Activated CD4-positive, alpha-beta T cell treated with anti-CD3 and anti-CD28 coated beads, Interleukin-10, Interleukin-2, amounts not matched to agents 100 ng/mL and 50 ng/mL, durations not matched to agents 16 hours and 8 hours (primary cell): ENCODE measurements around the gene TAAR1.
A peak's percentile ranks its signal among the peaks of the same experiment; 100 is the strongest.
"Not testable (repeated sequence)": the region's sequence is repeated elsewhere in the genome, so short reads cannot be mapped to it uniquely, and the experiment has no call there.

Experiments used
- DNase-seq: peaks from one replicate; pipeline ENCODE4 v3.0.0-alpha.2; 2020

The TAAR1 gene

DNA sequence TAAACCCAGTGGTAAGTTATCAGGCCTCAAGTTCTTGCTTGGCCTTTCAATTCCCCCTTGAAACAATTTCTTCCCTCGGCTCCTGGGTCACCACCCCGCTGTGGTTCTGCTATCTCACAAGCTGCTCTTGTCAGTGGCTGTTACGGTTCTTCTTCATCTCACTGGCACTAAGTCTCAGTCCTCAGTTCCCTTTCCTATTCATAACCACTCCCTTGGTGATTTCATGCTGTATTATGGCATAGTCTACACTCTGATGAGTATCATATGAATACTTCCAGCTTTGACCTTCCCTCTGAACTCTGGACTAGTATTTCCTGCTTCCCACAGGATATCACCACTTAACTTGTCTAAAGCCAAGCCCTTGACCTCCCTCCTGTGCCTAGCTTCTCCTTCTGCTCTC, 7.9 kb downstream of the TAAR1 start:
- DNase-seq: no peak

DNA sequence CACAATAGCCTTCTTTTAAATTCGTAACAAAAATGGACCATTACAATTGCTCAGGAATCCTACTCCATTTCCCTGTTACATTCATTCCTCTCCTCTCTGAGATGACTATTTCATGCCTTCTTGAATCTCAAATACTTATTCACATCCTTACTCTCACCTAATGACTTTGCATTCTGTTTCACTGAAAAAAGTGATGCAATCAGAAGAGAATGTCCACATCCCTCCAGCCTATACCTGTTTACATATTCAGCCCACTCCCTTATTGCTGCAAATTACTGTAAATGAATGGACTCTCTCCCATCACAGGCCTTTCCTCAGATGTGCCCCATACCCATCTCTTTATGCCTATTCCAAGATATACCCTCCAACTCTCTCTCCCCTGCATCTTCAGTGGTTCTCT, 8.6 kb downstream of the TAAR1 start:
- no peak for DNase-seq

DNA sequence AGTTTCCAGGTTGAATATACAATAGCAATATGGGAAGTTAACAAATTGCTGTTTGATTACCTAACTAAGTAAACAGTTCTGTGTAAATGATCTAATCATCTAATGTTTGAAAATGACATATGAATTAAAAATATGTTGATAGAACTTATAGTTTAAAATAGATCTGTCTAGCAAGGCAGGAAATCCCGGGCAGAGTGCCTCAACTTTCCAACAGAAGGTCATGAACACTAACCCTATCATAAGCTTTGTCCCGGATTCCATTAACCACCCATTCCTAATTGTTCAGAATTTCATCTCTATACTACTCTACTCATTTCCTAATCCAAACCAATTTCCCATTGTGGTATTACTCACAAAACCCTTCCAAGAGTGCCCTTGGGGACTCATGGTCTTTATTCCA, 10.2 kb downstream of the TAAR1 start:
- no peak for DNase-seq

DNA sequence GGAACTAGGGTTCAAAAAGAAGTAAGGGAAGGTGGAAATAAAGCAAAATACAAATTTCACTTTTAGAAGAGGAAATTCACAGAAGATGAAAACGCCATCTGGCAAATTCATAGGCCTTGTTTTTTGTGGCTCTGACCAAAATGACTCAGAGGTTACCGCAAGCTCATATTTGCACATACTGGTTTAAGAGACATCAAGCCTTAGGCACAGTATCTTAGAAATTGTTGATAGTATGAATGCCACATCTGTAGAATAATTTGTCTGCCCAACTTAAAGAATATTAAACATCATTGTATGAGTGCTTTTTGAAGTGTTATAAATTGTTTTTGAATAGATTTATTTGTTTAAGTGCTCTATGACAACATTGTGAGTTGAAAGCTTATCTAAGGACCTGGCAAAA, 10.6 kb downstream of the TAAR1 start:
- DNase-seq: peak; percentile 68

DNA sequence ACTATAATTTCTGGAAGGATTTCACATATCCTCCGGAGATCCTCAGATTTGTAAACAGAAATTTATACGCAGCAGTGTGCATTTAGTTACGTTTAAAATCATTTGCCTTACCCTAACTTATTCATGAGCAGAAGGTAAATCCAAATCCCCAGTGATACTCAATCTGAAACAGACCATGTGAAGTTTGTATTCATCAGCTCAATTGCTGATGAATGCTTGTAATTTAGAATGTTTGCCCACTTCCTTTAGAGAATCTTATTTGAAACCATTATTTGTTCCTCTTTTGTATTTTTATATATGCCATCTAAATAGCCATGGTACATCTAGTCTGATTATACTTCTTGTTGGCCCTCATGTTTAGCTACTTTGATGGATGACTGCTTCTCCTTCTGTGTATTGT, 15.4 kb downstream of the TAAR1 start:
- DNase-seq: no peak

DNA sequence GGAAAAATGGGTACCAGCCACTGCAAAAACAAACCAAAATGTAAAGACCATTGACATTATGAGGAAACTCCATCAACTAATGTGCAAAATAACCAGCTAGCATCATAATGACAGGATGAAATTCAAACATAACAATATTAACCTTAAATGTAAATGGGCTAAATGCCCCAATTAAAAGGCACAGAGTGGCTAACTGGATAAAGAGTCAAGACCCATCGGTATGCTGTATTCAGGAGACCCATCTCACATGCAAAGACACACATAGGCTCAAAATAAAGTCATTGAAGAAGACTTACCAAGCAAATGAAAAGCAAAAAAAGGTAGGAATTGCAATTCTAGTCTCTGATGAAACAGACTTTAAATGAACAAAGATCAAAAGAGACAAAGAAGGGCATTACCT, 21.8 kb downstream of the TAAR1 start:
- DNase-seq: not testable (repeated sequence)

DNA sequence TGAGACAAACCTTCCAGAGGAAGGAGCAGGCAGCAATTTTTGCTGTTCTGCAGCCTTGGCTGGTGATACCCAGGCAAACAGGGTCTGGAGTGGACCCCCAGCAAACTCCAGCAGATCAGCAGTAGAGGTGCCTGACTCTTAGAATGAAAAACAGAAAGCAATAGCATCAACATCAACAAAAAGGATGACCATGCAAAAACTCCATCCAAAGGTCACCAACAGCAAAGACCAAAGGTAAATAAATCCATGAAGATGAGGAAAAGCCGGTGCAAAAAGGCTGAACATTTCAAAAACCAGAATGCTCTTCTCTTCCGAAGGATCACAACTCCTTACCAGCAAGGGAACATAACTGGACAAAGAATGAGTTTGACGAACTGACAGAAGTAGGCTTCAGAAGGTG, 23.1 kb downstream of the TAAR1 start:
- not testable (repeated sequence) for DNase-seq

DNA sequence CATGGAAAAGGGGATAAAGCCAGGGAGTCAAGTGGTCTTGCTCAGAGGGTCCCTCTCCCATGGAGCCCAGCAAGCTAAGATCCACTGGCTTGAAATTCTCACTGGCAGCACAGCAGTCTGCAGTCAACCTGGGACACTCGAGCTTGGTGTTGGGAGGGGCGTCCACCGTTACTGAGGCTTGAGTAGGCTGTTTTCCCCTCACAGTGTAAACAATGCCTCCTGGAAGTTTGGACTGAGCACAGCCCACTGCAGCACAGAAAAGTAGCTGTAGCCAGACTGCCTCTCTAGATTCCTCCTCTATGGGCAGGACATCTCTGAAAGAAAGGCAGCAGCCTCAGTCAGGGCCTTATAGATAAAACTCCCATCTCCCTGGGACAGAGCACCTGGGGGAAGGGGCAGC, 23.7 kb downstream of the TAAR1 start:
- not testable (repeated sequence) for DNase-seq

DNA sequence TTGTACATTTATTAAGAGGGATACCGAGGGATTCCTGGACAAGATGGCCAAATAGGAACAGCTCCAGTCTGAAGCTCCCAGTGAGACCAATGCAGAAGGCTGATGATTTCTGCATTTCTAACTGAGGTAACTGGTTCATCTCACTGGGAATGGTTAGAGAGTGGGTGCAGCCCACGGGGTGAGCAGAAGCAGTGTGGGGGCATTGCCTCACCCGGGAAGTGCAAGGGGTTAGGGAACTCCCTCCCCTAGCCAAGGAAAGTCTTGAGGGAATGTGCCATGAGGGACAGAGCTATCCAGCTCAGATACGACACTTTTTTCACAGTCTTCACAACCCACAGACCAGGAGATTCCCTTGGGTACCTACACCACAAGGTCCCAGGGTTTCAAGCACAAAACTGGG, 24.2 kb downstream of the TAAR1 start:
- DNase-seq: no peak

DNA sequence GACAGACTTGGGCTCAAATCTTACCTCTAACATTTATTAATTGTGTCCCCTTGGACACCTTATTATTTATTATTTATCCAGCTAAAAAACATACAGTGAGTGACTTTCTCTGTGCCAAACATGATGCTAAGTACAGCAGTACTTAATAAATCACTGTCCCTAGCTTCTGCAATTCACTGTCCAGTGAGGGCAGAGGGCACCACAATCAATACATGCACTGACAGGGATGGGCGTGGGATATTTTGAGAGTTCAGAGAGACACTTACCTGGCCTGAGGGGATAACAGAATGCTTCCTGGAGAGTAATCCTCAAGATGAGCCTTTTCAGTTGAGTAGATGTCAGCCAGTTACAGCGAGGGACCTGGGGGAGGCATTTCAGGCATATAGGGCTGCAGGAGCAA, 25.6 kb downstream of the TAAR1 start:
- no peak for DNase-seq

DNA sequence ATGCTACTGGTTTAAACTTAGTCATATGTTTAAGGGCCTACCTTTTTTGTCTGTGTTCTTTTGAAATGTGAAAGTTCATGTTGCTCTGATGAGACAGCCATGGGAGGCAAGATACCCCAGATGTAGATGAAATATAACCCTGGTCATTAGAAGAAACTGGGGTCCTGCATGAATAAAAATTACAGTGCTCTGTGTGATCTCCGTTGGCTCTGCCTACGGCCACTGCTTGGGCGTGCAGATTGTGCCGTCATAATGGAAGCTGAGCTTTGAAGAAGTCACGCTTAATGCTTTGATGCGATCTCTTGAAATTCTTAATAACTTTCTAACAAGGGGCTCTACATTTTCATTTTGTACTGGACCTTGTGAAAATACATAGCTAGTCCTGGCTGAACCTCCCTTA, 34.8 kb downstream of the TAAR1 start, which contains the start of gene TAAR2:
TSS of gene TAAR2 (minus strand) at position 101 of the 400 bp plus-strand sequence. CDS start at position 101, 0 bp downstream.
- no peak for DNase-seq

DNA sequence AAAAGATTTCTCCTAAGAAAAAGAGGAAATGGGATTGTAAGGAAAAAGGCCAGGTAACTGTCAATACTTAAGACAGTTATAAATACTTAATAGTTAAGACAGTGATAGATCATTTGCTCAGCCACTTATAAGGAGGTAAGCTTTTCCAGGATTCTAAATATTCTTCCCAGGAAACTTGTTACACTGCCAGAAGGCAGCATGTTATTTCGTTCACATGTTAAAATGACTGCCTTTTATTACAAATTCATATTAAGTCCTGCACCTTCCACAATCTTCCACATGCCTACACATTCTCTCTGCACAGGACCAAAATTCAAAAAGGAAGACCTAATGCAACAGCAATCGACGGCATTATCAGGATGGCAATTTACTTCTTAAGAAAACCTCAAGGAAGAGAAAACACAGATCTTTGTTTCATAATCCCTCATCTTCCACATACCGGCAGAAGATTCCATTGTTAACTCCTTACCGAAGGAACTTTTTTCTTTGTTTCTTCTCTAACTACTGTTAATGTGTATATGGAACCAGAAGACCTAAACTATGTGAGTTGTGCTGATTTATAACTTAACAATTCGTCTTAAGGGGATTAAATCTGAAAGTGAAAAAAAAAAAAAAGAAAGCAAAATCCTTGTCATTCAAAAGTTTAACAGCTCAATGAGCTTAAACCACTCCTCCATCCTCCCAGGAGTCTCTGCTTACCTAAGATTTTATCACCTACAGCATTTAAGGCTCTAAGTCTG, 35.7 kb downstream of the TAAR1 start:
- DNase-seq: no peak

DNA sequence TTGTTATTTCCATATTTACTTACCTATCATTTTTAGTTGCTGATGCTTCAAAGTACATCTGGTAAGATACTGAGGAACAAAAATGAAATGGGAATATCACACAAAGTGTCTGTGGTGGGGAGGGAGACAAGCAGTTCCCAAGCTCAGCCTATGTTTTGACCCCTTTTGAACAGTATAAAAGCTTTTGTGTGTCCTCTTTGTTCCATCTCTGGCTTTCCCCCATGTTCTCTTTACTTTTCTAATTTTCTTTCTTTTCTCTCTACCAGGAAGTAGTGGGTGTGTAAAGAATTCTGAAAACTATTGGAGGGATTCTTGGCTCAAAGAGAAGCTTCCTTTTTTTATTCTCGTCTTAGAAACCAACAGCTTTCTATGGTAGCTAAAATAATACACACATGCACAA, 42.3 kb downstream of the TAAR1 start:
- DNase-seq: no peak

DNA sequence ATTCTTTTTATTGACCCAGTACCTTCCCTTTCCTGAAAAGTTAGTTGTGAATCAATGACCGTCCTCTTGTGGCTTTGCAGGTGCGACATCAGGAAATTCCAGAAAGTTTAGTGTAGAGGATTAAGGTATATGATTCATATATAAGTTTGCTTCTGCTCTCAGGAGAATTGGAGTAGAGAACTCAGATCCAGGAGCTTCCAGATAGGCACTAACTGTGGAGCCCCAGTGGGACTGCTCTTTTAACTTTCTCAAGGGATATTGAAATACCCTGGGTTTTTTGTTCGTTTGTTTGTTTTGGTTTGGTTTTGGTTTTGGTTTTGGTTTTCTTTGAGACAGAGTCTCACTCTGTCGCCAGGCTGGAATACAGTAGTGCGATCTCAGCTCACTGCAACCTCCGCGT, 44.4 kb downstream of the TAAR1 start:
- peak; percentile 3 for DNase-seq

DNA sequence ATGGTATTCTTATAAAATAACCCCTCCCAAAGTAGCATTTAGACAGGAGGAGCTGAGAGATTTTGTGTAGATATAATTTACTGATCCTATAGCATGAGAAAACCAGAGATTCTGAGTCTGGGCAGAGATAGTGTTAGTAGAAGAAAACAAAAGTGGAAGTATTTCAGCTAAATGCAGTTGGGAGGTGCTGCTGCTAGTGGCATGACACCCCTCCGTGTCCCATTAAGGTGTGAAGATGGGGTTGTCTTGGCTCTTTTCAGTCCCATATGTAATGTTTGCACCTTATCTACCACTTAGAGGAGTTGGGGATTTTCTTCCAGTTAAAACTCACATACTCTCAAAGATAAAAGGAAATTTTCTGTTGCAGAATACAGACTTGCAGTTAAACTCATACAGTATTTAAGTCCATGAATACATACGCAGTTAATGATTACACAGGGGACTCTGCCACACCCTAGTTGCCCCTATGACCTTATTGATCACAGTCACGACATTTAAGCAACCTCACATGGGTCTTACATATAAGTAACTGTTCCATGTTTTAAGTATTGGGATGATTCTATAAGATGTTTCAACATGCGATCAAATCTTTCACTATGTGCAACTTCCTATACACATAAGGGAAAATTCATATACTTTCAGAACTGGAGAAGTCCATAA, 46.4 kb downstream of the TAAR1 start:
- DNase-seq: no peak

DNA sequence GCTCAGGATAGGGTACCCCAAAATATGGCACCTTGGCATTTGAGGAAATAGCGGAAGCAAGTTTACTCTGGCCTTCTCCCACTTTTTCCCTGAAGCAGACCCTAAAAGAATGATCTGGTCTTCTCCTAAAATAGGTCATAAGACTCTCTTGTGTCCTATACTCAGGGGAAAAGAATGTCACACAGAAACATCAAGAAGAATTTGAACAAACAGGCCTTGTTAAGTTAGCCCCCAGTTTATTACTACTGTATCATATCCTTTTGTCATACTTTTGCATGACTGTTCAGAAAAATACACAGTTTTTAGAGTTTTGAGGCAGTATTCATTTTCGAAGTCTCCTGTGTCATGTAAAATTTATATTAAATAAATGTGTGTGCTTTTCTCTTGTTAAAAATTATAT, 47.4 kb downstream of the TAAR1 start:
- DNase-seq: no peak

DNA sequence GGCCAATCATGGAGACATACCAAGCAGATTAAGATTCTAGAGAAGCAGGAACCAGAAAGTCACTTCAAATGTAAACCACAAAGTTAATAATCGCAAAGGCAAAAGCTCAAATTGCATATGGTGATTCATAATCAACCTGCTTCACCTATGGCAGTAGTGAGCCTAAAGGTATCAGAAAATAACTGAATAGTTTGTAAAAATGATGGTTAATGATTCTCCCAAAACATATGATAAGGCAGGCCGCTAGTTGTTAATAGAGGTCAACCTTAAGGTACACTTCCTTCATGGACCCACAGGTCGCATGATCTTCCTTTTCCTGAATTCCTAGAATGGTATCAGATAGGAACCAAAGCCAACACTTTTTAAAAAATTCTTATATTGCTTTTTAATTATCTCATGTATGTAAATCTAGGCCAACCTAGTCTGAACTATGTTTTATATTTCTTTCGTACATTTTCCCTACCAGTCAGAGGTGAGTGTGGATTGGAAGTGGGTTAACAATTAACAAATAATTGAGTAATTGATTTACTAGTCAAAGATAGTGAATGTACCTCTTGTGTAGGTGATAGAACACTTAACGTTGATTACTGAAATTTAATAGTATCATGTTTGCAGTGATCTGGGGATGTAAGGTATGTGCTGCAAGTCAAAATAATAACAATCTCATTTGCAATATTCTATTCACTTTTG, 51.3 kb downstream of the TAAR1 start:
- DNase-seq: no peak

DNA sequence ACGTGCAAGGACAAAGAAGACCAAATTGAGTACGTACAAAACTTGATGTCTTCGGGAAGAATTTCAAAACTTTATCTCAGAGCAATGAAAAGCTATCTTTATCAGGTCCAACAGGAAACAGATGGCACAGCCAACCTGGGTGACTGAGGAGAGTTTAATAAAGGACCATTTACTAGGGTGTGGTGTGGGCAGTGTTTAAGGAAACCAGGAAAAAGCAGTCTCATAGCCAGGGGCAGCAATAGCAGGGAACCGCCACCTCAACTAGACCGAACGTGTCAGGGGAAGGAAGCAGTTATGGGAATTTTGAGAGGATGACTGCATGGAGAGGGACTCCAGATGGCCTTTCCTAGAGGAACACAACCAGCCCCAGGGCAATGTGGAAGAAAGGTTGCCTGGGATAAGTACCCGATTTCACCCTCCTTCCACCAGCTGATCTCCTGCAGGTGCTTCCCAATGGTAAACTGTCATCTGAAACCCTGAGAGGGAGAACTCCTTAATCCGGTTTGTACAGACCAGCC, 54.3 kb downstream of the TAAR1 start:
- DNase-seq: no peak

DNA sequence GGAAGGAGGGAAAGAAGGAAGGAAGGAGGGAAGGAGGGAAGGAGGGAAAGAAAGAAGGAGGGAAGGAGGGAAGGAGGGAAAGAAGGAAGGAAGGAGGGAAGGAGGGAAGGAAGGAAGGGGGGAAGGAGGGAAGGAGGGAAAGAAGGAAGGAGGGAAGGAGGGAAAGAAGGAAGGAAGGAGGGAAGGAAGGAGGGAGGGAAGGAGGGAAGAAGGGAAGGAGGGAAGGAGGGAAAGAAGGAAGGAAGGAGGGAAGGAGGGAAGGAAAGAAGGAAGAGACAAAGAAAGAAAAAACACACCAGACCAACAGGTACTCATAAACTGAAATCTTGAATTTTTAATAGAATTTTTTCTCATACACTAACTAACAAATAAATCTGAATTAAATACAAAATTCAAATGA, 58.1 kb downstream of the TAAR1 start:
- DNase-seq: not testable (repeated sequence)

DNA sequence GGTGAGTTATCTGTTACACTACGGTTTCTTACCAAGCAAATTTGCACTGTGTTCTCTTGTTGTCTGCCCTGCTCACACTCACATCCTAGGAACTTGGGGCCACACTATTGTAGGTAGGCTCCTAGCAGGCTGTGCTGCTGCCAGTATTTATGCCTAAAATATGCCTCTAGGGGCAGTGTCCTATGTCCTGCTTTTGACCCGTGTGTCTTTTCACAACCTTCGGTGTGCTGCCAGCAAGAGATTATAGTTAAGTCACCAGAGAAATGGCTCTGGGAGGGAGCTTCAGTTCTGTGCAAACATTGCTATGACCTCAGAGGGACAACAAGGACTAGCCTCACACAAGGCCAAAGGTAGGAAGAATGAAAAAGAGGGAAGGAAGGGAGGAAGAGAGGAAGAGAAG, 60.5 kb downstream of the TAAR1 start:
- DNase-seq: no peak

DNA sequence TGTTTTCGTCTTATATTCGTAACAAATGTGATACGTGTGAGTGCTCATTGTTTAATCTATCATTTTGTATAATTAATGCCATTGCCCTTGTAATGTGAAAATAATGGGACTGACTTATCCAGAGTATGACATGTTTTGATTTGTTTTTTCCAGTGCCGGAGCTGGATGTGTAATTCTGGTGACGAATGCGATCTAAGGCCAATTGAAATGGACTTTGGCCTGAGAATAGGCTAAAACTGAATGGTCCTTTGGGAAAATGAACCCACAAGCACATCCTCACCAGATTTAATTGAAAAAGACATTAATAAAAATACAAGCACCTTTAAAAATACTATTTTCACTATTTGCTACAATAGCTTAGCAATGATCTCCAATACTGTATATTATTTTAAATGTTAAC, 62.8 kb downstream of the TAAR1 start:
- DNase-seq: no peak
